CD1c-positive myeloid dendritic cell (primary cell): ENCODE results near the gene ZNF628.

Source experiments
- DNase-seq: peaks from one replicate; pipeline ENCODE4 v3.0.0-alpha.2; 2016; ENCODE audit errors: extremely low spot score

ZNF628 gene

DNA sequence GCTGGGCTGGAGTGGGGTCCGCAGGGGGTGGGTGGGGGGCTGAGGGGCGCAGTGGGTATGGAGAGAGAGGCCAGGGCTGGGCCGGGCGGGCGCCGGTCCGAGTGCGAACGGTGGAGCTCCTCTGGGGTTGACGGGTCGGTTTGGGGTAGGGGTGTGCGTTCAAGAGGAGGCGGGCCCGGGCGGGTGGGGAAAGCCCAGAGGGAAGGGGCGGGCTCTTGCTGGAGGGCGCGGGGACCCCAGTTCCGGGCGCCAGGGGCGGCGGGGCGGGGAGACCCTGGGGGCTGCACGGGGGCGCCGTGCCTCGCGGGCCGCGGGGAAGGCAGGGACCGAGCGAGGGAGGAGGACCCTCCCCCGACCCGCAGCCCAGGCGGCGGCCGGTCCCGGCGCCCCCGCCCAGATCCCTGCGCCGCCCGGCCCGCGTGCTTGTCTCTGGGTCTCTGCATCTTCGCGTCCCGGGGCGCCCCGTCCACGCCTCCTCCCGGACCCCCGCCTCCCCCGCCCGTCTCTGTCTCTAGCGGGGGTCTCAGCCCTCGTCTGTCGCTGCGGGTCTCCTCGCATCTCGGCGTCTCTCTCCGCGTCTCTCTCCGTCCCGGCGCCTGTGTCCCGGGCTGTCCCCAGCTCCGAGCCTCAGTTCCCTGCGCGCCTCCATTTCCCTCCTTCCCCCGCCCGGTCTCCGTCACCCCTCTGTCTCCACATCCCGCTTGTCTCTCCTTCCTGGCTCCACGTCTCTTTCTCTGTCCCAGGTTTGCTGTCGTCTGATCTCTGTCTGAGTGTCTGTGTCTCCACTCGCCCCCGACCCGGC is 25.1 kb upstream of the ZNF628 start:
- no peak for DNase-seq

DNA sequence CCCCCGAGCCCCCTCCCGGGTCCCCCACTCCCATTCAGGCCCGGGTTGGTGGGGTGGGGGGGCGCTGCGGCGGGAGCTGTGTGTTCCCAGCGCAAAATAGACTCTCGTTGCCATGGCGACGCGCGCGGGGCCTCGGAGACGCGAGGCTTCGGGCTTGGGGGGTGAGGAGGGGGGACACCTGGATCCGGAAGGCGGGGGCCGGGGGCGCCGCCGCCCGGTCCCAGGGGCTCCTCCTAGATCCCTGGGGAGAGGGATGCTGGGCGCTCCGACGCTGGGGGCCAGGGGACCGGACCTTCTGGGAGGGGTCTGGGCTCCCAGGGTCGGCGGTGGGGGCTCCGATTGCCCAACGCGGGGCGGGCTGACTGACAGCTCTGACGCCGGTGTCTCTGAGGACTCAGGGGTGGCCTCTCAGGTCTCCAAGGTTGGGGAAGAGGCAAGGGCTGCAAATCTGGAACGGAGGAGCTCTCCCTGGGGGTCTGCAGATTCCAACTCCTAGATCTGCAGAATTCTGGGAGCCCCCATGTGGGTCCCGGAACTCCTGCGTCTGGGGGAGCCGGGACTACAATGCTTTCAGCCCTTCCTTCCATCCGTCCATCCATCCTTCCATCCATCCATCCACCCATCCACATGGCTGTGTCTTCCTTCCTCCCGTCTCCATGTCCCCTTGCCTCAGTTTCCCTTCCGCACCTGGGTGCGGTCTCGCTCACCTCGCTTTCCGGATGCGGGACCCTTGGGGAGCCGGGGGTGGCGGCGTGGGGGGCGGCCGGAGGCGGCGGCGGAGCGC is 24.3 kb upstream of the ZNF628 start:
- DNase-seq, result no peak

DNA sequence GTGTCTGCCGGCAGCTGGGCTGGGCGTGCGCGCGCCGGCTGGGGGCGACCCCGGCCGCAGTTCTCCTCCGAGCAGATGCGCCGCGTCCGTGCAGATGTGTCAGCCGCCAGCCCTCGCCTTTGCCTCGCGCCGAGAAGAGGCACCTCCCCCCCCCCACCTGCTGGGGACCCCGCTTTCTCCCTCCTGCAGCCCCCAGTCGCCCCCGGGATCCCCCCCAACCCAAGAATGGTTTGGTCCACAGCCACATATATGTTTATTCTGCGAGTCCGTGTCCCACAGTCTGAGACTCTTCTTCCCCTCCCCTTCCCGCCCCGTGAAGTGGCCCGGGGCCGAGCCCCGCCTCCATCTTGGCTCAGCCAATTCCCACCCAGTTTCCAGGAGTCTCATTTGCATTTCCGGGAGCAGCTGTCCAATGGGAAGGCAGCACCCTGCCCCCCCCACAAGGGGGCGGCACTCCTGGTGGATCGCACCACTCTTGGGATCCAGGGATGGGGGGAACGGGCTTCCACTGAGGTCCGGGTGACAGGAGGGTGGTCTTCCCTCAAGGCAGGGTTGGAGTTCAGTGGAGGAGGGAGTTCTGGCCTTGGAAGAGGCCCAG is 23.6 kb upstream of the ZNF628 start:
- peak; percentile 71 for DNase-seq

DNA sequence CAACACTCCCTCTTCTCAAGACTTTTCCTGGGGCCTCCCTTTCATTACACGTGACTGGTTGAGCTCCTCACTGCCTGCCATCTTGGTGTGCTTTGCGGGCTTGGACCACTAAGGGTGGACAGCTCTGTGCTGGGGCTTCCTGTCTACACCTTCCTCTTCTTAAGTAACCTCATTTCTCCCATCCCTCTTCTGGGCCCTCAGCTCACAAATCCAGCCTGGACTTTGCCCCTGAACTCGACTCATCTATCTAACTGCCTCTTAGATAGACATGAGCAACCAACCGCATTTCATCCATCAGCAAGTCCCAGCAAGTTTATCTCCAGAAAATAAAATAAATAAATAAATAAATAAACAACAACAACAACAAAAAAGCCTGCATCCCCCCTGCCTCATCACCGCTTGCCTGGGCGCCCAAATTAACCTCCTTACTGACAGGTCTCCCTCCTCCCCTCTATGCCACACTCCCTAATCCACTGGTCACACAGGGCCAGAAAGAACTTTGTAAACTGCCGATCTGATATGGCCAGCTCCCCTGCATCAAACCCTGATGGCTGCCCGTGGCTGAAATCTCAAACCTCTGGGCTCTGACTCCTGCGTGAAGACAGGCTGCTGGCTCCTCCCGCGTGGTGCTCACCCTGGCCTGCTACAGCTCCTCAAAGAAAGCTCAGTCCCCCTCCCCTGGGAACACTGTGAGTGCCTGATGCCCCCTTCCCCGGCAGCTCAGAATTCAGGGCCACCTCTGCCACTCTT is 22.7 kb upstream of the ZNF628 start:
- no peak for DNase-seq

DNA sequence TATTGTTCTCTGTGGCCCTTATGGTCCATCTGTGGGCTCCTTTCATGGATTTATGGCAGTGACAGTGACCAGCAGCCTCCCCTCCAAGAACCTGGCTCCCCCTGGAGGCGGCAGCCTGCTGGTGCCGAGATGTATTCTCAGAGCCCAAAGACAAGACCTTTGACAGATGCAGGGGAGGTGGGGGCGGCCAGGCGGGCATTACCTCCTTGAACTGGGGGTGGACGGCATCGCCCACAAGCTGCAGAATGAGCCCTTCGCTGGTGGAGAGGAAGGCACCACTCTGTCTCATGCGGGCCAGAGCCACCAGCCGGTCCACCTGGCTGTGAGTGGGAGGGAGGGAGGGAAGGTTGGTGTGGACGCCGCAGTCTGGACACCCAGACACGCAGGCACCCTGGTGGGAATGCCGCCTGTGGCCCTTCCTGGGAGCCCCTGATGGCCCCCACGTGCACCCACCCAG is 21.6 kb upstream of the ZNF628 start:
- peak; percentile 56 for DNase-seq

- no peak for DNase-seq
These were observed 20.7 kb upstream of the ZNF628 start for GRCh38 chr19:55455576-55456235.

GRCh38 chr19:55456347-55456746 is 20.1 kb upstream of the ZNF628 start:
- no peak for DNase-seq

- DNase-seq, result no peak
These were observed 18.5 kb upstream of the ZNF628 start for GRCh38 chr19:55457683-55458457.

GRCh38 chr19:55459551-55459949 is 16.9 kb upstream of the ZNF628 start:
- DNase-seq, result no peak

GRCh38 chr19:55459950-55460657 is 16.3 kb upstream of the ZNF628 start:
- peak; percentile 36 for DNase-seq

DNA sequence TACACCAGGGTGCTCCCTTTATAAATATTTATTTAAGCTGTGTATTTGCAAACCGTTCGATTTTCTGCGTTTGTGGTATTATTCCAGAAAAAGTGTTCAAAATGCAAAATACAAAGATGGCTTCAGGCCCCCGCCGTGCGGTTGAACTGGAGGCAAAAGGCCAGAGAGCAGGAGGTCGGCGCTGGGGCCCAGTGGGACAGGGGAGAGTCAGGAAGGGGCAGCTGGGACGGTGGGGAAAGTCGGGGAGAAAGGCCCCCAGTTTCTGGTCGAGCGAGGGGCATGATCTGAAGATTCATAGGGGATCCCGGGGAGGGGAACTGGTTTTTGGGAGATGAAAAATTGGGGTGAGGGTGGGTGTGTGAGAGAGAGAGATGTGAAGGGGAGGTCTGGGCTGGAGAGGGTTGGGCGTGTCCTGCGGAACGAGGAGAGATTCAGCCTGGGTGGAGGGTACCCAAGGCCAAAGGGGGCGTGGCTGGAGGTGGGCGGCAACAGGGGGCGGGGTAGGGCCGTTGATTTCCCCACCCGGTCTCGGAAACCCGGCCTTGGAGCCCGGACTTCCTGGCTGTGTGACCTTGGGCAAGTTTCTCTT is 15.7 kb upstream of the ZNF628 start:
- DNase-seq, result peak; percentile 41

- peak; percentile 100 for DNase-seq
These were observed 15.0 kb upstream of the ZNF628 start, which contains the start of gene ISOC2 for GRCh38 chr19:55461259-55461973. ISOC2 (minus strand) TSS chr19:55461642; CDS start chr19:55456486, 5,156 bp downstream.

- DNase-seq, result no peak
These were observed 14.3 kb upstream of the ZNF628 start for GRCh38 chr19:55461974-55462626.

DNA sequence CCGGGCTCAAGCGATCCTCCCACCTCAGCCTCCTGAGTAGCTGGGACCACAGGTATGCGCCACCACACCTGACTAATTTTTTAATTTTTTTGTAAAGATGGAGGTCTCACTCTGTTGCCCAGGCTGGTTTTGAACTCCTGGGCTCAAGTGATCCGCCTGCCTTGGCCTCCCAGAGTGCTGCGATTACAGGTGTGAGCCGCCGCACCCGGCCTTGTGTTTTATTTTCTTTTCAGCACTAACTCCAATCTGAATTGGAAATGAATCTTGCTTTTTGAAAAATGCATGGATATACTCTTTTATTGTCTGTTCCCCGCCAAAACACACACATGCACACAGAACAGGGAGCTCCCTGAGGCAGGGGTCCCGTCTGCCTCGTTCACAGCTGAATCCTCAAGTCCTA is 13.7 kb upstream of the ZNF628 start:
- no peak for DNase-seq

DNA sequence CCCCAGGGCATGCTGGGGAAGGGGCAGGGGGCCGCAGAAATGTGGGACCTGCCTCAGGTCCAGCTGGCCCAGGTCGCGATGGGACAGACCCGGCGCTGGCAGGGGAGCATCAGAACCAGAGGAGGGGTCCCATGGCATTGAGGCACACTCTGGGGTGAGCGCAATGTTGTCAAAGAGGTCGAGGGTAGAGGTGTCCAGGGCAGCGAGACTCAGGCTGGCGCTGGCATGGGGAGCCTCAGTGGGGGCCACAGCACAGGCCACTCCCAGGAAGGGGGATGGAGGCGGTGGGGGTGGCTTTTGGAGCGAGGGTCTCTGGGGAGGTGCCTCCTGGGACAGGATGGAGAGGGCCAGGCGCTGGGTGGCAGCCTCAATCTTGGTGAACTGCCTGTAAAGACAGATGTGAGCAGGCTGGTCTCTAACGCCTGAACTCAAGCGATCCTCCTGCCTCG is 12.8 kb upstream of the ZNF628 start:
- DNase-seq, result no peak

GRCh38 chr19:55464039-55464661 is 12.3 kb upstream of the ZNF628 start:
- no peak for DNase-seq

GRCh38 chr19:55464662-55465054 is 11.8 kb upstream of the ZNF628 start, which contains the start of gene C19orf85:
C19orf85 (minus strand) TSS chr19:55464751; CDS start chr19:55464554, 197 bp downstream.
- no peak for DNase-seq
